Hepatocyte (in vitro differentiated cells): ENCODE results near the gene MAP3K8. TPM values are rescaled to one million over a fixed set of nuclear protein-coding genes. Genes with fewer than 3 reads are reported as not detected.

ENCODE experiments used
- DNase-seq: peaks from one replicate; pipeline ENCODE4 v3.0.0-alpha.2; 2016; ENCODE audit warnings: low spot score
- H2AFZ ChIP-seq: fragments of 200-600 bp; sonication (generic); 2 replicates; pipeline ENCODE4 v1.6.0; 2016; ENCODE audit warnings: antibody characterized with exemption, mild to moderate bottlenecking
- H3K27ac ChIP-seq: fragments of 200-600 bp; sonication (generic); 2 replicates; pipeline ENCODE4 v1.5.1; 2016; ENCODE audit warnings: mild to moderate bottlenecking
- H3K27me3 ChIP-seq: fragments of 200-600 bp; sonication (generic); 2 replicates; pipeline ENCODE4 v1.6.1; 2016
- H3K36me3 ChIP-seq: fragments of 200-600 bp; sonication (generic); replicated peaks from 2 replicates; pipeline ENCODE4 v1.5.1; 2016; ENCODE audit warnings: low read depth; ENCODE audit not compliant: insufficient read depth
- H3K4me1 ChIP-seq: fragments of 200-600 bp; sonication (generic); 2 replicates; pipeline ENCODE4 v1.5.1; 2016; ENCODE audit warnings: mild to moderate bottlenecking, moderate library complexity; ENCODE audit not compliant: insufficient read depth
- H3K4me2 ChIP-seq: fragments of 200-600 bp; sonication (generic); 2 replicates; pipeline ENCODE4 v1.6.0; 2016
- H3K4me3 ChIP-seq: fragments of 200-600 bp; sonication (generic); 2 replicates; pipeline ENCODE4 v1.5.1; 2016; ENCODE audit warnings: mild to moderate bottlenecking
- H3K79me2 ChIP-seq: fragments of 200-600 bp; sonication (generic); 2 replicates; pipeline ENCODE4 v1.6.0; 2017; ENCODE audit warnings: mild to moderate bottlenecking
- H3K9me2 ChIP-seq: fragments of 200-600 bp; sonication (generic); replicated peaks from 2 replicates; pipeline ENCODE4 v1.6.0; 2017; ENCODE audit warnings: mild to moderate bottlenecking; ENCODE audit not compliant: insufficient read depth
- H3K9me3 ChIP-seq: fragments of 200-600 bp; sonication (generic); 2 replicates; pipeline ENCODE4 v1.5.1; 2016; ENCODE audit warnings: low read depth, mild to moderate bottlenecking
- H4K20me1 ChIP-seq: fragments of 200-600 bp; sonication (generic); 2 replicates; pipeline ENCODE4 v1.6.0; 2016; ENCODE audit warnings: mild to moderate bottlenecking; ENCODE audit not compliant: insufficient read depth, poor library complexity, severe bottlenecking
- CTCF ChIP-seq: fragments of 200-600 bp; sonication (generic); IDR thresholded peaks from 2 replicates; pipeline ENCODE4 v1.5.1; 2016; ENCODE audit warnings: antibody characterized with exemption, mild to moderate bottlenecking; ENCODE audit not compliant: poor library complexity
- EZH2 ChIP-seq: fragments of 200-600 bp; sonication (generic); IDR thresholded peaks from 2 replicates; pipeline ENCODE4 v1.6.1; 2016; ENCODE audit warnings: antibody characterized with exemption, mild to moderate bottlenecking, borderline replicate concordance
- EZH2phosphoT487 ChIP-seq: fragments of 200-600 bp; sonication (generic); IDR thresholded peaks from one replicate; pipeline ENCODE4 v1.6.1; 2018; ENCODE audit warnings: antibody characterized with exemption, mild to moderate bottlenecking, low read depth, moderate library complexity; ENCODE audit not compliant: unreplicated experiment, severe bottlenecking
- WGBS: methylation state at CpG from one replicate; pipeline ENCODE4 v1.1.6; 2016; ENCODE audit warnings: low lambda C conversion rate; ENCODE audit errors: missing lambda C conversion rate; 5-methylcytosine and 5-hydroxymethylcytosine counted together
- polyA plus RNA-seq: library from polyadenylated mRNA; unstranded; fragments of >200 nt; fragmentation: Nextera tagmentation; extraction: Ambion mirVana; gene quantifications from 2 replicates; pipeline ENCODE4 v1.2.1, GENCODE V29; 2016
- total RNA-seq: library from RNA; depleted of rRNA; stranded (reverse); fragments of >200 nt; gene quantifications from 2 replicates; pipeline ENCODE4 v1.2.3, GENCODE V29; 2014

MAP3K8 gene
- total and polyA plus RNA-seq, 2 experiments from 2014 or later = 23.0 to 40.0 TPM

- H3K27me3 ChIP-seq = no peaks in the 10 kb centered on the region
- no peak for TF ChIP-seq CTCF
- TF ChIP-seq EZH2 = no peak
- no peak for TF ChIP-seq EZH2phosphoT487
- H3K79me2 ChIP-seq = no peaks in the 10 kb centered on the region
- no peak for DNase-seq
- no peak overlapping the region for H3K4me3 ChIP-seq
- no peaks in the 10 kb centered on the region for H3K9me2 ChIP-seq
- H3K36me3 ChIP-seq = no peaks in the 10 kb centered on the region
- peaks cover 5% of the 10 kb centered on the region for H3K4me1 ChIP-seq
- WGBS = 81% methylated on average over 4 of the region's 4 CpGs
- no peaks in the 10 kb centered on the region for H3K9me3 ChIP-seq
- H3K4me2 ChIP-seq = no peak overlapping the region
- H3K27ac ChIP-seq = no peak overlapping the region
- no peaks in the 10 kb centered on the region for H4K20me1 ChIP-seq
- H2AFZ ChIP-seq = no peak overlapping the region
Observed at GRCh38 chr10:30456266-30456665, 22.3 kb downstream of the MAP3K8 start.

- Histone ChIP-seq H3K4me1 (peaks cover 5% of the 10 kb centered on the region), H3K9me2 (no peaks in the 10 kb centered on the region), H3K4me2 (peak overlapping the region; percentile 24), H3K27ac (peak overlapping the region; percentile 41), H2AFZ (no peak overlapping the region), H3K4me3 (no peak overlapping the region), H3K27me3 (no peaks in the 10 kb centered on the region), H3K36me3 (no peaks in the 10 kb centered on the region), H3K9me3 (no peaks in the 10 kb centered on the region), H4K20me1 (no peaks in the 10 kb centered on the region), H3K79me2 (no peaks in the 10 kb centered on the region)
- TF ChIP-seq EZH2phosphoT487 (no peak), CTCF (no peak), EZH2 (no peak)
- DNase-seq = peak; percentile 48
- WGBS = 65% methylated on average over 6 of the region's 6 CpGs
Observed at GRCh38 chr10:30459283-30459682, 25.3 kb downstream of the MAP3K8 start.

- no peak overlapping the region for H2AFZ ChIP-seq
- WGBS = 83% methylated on average over 3 of the region's 3 CpGs
- no peak for DNase-seq
- no peaks in the 10 kb centered on the region for H3K9me2 ChIP-seq
- no peak overlapping the region for H3K4me2 ChIP-seq
- H3K4me3 ChIP-seq = no peak overlapping the region
- no peaks in the 10 kb centered on the region for H3K9me3 ChIP-seq
- no peaks in the 10 kb centered on the region for H3K36me3 ChIP-seq
- peaks cover 5% of the 10 kb centered on the region for H3K4me1 ChIP-seq
- no peak overlapping the region for H3K27ac ChIP-seq
- no peaks in the 10 kb centered on the region for H4K20me1 ChIP-seq
- H3K27me3 ChIP-seq = no peaks in the 10 kb centered on the region
- no peaks in the 10 kb centered on the region for H3K79me2 ChIP-seq
- no peak for TF ChIP-seq EZH2
- TF ChIP-seq EZH2phosphoT487 = no peak
- TF ChIP-seq CTCF = no peak
Observed at GRCh38 chr10:30460121-30460520, 26.1 kb downstream of the MAP3K8 start.

- H3K79me2 ChIP-seq = no peaks in the 10 kb centered on the region
- no peak for TF ChIP-seq CTCF
- TF ChIP-seq EZH2 = no peak
- TF ChIP-seq EZH2phosphoT487 = no peak
Observed at GRCh38 chr10:30462513-30462912, 28.5 kb downstream of the MAP3K8 start.

More at GRCh38 chr10:30462513-30462912, 28.5 kb downstream of the MAP3K8 start:
- H3K4me1 ChIP-seq = peaks cover 5% of the 10 kb centered on the region
- H3K4me2 ChIP-seq = no peak overlapping the region
- WGBS = 84% methylated on average over 4 of the region's 4 CpGs
- H2AFZ ChIP-seq = no peak overlapping the region
- DNase-seq = no peak
- H3K27me3 ChIP-seq = no peaks in the 10 kb centered on the region
- H3K9me2 ChIP-seq = no peaks in the 10 kb centered on the region
- no peak overlapping the region for H3K27ac ChIP-seq
- H3K4me3 ChIP-seq = no peak overlapping the region
- no peaks in the 10 kb centered on the region for H4K20me1 ChIP-seq
- H3K36me3 ChIP-seq = no peaks in the 10 kb centered on the region
- no peaks in the 10 kb centered on the region for H3K9me3 ChIP-seq
